Activated T-cell treated with anti-CD3 and anti-CD28 coated beads for 48 hours (primary cell): ENCODE data around the gene FOCAD.
A peak's percentile ranks its signal among the peaks of the same experiment; 100 is the strongest.

Experiments
- DNase-seq: peaks from one replicate; pipeline ENCODE4 v3.0.0-alpha.2; 2020; ENCODE audit warnings: low read depth

Gene FOCAD

GRCh38 chr9:20683351-20684034 is 566 bp upstream of the FOCAD start:
- DNase-seq = peak; percentile 25

GRCh38 chr9:20684875-20685696 is 1.0 kb downstream of the FOCAD start:
- no peak for DNase-seq

- no peak for DNase-seq
Measured at GRCh38 chr9:20685769-20686168, 1.7 kb downstream of the FOCAD start.

- DNase-seq = no peak
Measured at GRCh38 chr9:20689833-20690232, 5.8 kb downstream of the FOCAD start.

GRCh38 chr9:20692554-20692953 is 8.5 kb downstream of the FOCAD start:
- no peak for DNase-seq

GRCh38 chr9:20693068-20693467 is 9.0 kb downstream of the FOCAD start:
- no peak for DNase-seq

GRCh38 chr9:20694248-20694647 is 10.2 kb downstream of the FOCAD start:
- DNase-seq = no peak

GRCh38 chr9:20697021-20697719 is 13.1 kb downstream of the FOCAD start:
- DNase-seq = no peak

GRCh38 chr9:20698782-20699181 is 14.7 kb downstream of the FOCAD start:
- DNase-seq = no peak

GRCh38 chr9:20701060-20701459 is 17.0 kb downstream of the FOCAD start:
- DNase-seq = no peak

GRCh38 chr9:20702570-20702969 is 18.5 kb downstream of the FOCAD start:
- DNase-seq = no peak

- no peak for DNase-seq
Measured at GRCh38 chr9:20703146-20703545, 19.1 kb downstream of the FOCAD start.

GRCh38 chr9:20707708-20708107 is 23.6 kb downstream of the FOCAD start:
- DNase-seq = no peak

GRCh38 chr9:20713172-20713571 is 29.1 kb downstream of the FOCAD start:
- no peak for DNase-seq

GRCh38 chr9:20714442-20715415 is 30.7 kb downstream of the FOCAD start:
- no peak for DNase-seq

- no peak for DNase-seq
Measured at GRCh38 chr9:20722221-20722620, 38.2 kb downstream of the FOCAD start.

- DNase-seq = no peak
Measured at GRCh38 chr9:20725675-20726074, 41.6 kb downstream of the FOCAD start.

GRCh38 chr9:20726144-20726543 is 42.1 kb downstream of the FOCAD start:
- no peak for DNase-seq

- no peak for DNase-seq
Measured at GRCh38 chr9:20728493-20729220, 44.6 kb downstream of the FOCAD start.

GRCh38 chr9:20729523-20729922 is 45.5 kb downstream of the FOCAD start:
- DNase-seq = no peak

GRCh38 chr9:20732118-20732517 is 48.1 kb downstream of the FOCAD start:
- no peak for DNase-seq
